GM19438 (cell line): ENCODE measurements around the gene OR12D2.
"Not testable (repeated sequence)": the region's sequence is repeated elsewhere in the genome, so short reads cannot be mapped to it uniquely, and the experiment has no call there.

Experiments used
- ATAC-seq: cut with Tn5 transposase; IDR thresholded peaks from one replicate; pipeline ENCODE4 v1.9.1; 2021; ENCODE audit warnings: low read depth; ENCODE audit not compliant: unreplicated experiment

The OR12D2 gene

GRCh38 chr6:29395331-29395730 is at the start of gene OR12D2:
Gene OR12D2 (plus strand): TSS chr6:29395631. CDS start chr6:29396700, 1,069 bp downstream.
- ATAC-seq, result no peak

GRCh38 chr6:29349348-29349747 is 46.1 kb upstream of the OR12D2 start:
- ATAC-seq, result not testable (repeated sequence)

- no peak for ATAC-seq
These were observed 40.5 kb upstream of the OR12D2 start for GRCh38 chr6:29354980-29355379.

GRCh38 chr6:29355603-29356002 is 39.8 kb upstream of the OR12D2 start:
- ATAC-seq, result no peak

- no peak for ATAC-seq
These were observed 26.7 kb upstream of the OR12D2 start, which contains the start of gene OR5V1 for GRCh38 chr6:29368765-29369164. Gene OR5V1 (minus strand): TSS chr6:29368865. CDS start chr6:29356195, 12,670 bp downstream.

GRCh38 chr6:29375191-29375590 is 20.2 kb upstream of the OR12D2 start, which contains the start of gene OR12D3:
Gene OR12D3 (minus strand): TSS chr6:29375291. CDS start chr6:29375287, 4 bp downstream.
- ATAC-seq, result no peak

GRCh38 chr6:29376003-29376402 is 19.4 kb upstream of the OR12D2 start:
- ATAC-seq, result no peak

GRCh38 chr6:29388533-29388932 is 6.9 kb upstream of the OR12D2 start:
- no peak for ATAC-seq

- no peak for ATAC-seq
These were observed 4.1 kb downstream of the OR12D2 start for GRCh38 chr6:29399525-29399924.

- no peak for ATAC-seq
These were observed 8.4 kb downstream of the OR12D2 start for GRCh38 chr6:29403801-29404200.

GRCh38 chr6:29414588-29414987 is 19.2 kb downstream of the OR12D2 start, which contains the start of gene OR12D1:
Gene OR12D1 (plus strand): TSS chr6:29414928.
- no peak for ATAC-seq

GRCh38 chr6:29419516-29419915 is 24.1 kb downstream of the OR12D2 start:
- ATAC-seq, result no peak

- ATAC-seq, result no peak
These were observed 28.7 kb downstream of the OR12D2 start for GRCh38 chr6:29424168-29424567.

GRCh38 chr6:29424575-29424974 is 29.1 kb downstream of the OR12D2 start:
- no peak for ATAC-seq

- ATAC-seq, result no peak
These were observed 29.6 kb downstream of the OR12D2 start for GRCh38 chr6:29425075-29425474.

GRCh38 chr6:29426654-29427053 is 31.2 kb downstream of the OR12D2 start:
- ATAC-seq, result no peak

GRCh38 chr6:29436730-29437129 is 41.3 kb downstream of the OR12D2 start:
- not testable (repeated sequence) for ATAC-seq

GRCh38 chr6:29439006-29439405 is 43.6 kb downstream of the OR12D2 start, which contains the start of gene OR10C1:
Gene OR10C1 (plus strand): TSS chr6:29439306. CDS start chr6:29440016, 710 bp downstream.
- ATAC-seq, result no peak

GRCh38 chr6:29442719-29443118 is 47.3 kb downstream of the OR12D2 start:
- no peak for ATAC-seq

- not testable (repeated sequence) for ATAC-seq
These were observed 48.6 kb downstream of the OR12D2 start for GRCh38 chr6:29444031-29444430.
